NT2/D1 (cell line): ENCODE data around the gene IFI27L1.

ENCODE experiments used
- DNase-seq: peaks from one replicate; pipeline ENCODE4 v3.0.0-alpha.2; 2011; ENCODE audit warnings: low read depth, low spot score
- H3K27me3 ChIP-seq: 2 replicates; pipeline ENCODE4 v1.6.0; 2011; ENCODE audit warnings: mild to moderate bottlenecking; ENCODE audit not compliant: insufficient read length, insufficient read depth
- H3K36me3 ChIP-seq: 2 replicates; pipeline ENCODE4 v1.6.1; 2011; ENCODE audit warnings: mild to moderate bottlenecking, low read length, mixed read lengths; ENCODE audit not compliant: insufficient read depth, insufficient read length
- H3K4me1 ChIP-seq: 2 replicates; pipeline ENCODE4 v1.5.1; 2011; ENCODE audit not compliant: insufficient read depth, insufficient read length
- H3K4me3 ChIP-seq: 2 replicates; pipeline ENCODE4 v1.5.1; 2011; ENCODE audit warnings: low read depth; ENCODE audit not compliant: insufficient read length
- H3K9ac ChIP-seq: 2 replicates; pipeline ENCODE4 v1.6.0; 2011; ENCODE audit warnings: low read depth; ENCODE audit not compliant: insufficient read length
- H3K9me3 ChIP-seq: 2 replicates; pipeline ENCODE4 v1.5.1; 2011; ENCODE audit warnings: mild to moderate bottlenecking, low read length; ENCODE audit not compliant: insufficient read depth
- SUZ12 ChIP-seq: IDR thresholded peaks from 2 replicates; pipeline ENCODE4 v1.6.1; 2011; ENCODE audit not compliant: insufficient read length, insufficient read depth; ENCODE audit errors: extremely low read depth
- YY1 ChIP-seq: IDR thresholded peaks from 2 replicates; pipeline ENCODE4 v1.6.1; 2011; ENCODE audit not compliant: insufficient read length, insufficient read depth
- ZNF274 ChIP-seq: IDR thresholded peaks from 2 replicates; pipeline ENCODE4 v1.6.1; 2011; ENCODE audit warnings: mild to moderate bottlenecking, low read depth, low read length

Gene IFI27L1

GRCh38 chr14:94048691-94049624 is 32.2 kb upstream of the IFI27L1 start:
- TF ChIP-seq SUZ12 (no peak), ZNF274 (no peak), YY1 (no peak)
- no peaks in the 10 kb centered on the region for H3K4me1 ChIP-seq
- H3K9ac ChIP-seq: no peak overlapping the region
- no peak overlapping the region for H3K4me3 ChIP-seq
- H3K27me3 ChIP-seq: no peaks in the 10 kb centered on the region
- H3K9me3 ChIP-seq: no peaks in the 10 kb centered on the region
- peaks cover 89% of the 10 kb centered on the region for H3K36me3 ChIP-seq
- DNase-seq: no peak

- H3K9ac ChIP-seq: no peak overlapping the region
- H3K4me3 ChIP-seq: no peak overlapping the region
- peaks cover 89% of the 10 kb centered on the region for H3K36me3 ChIP-seq
- no peaks in the 10 kb centered on the region for H3K9me3 ChIP-seq
- TF ChIP-seq ZNF274 (no peak), SUZ12 (no peak), YY1 (no peak)
- no peaks in the 10 kb centered on the region for H3K4me1 ChIP-seq
- no peak for DNase-seq
- H3K27me3 ChIP-seq: no peaks in the 10 kb centered on the region
These were observed 31.5 kb upstream of the IFI27L1 start for GRCh38 chr14:94049625-94050023.

- Histone ChIP-seq H3K36me3 (peaks cover 89% of the 10 kb centered on the region), H3K9ac (no peak overlapping the region), H3K4me1 (no peaks in the 10 kb centered on the region), H3K9me3 (no peaks in the 10 kb centered on the region), H3K4me3 (no peak overlapping the region), H3K27me3 (no peaks in the 10 kb centered on the region)
- TF ChIP-seq ZNF274: no peak
- TF ChIP-seq YY1: no peak
- TF ChIP-seq SUZ12: no peak
- no peak for DNase-seq
These were observed 30.8 kb upstream of the IFI27L1 start for GRCh38 chr14:94050231-94050880.

- Histone ChIP-seq H3K4me3 (no peak overlapping the region), H3K9ac (no peak overlapping the region), H3K27me3 (no peaks in the 10 kb centered on the region), H3K4me1 (no peaks in the 10 kb centered on the region), H3K36me3 (peaks cover 91% of the 10 kb centered on the region), H3K9me3 (no peaks in the 10 kb centered on the region)
- DNase-seq: no peak
- TF ChIP-seq SUZ12 (no peak), YY1 (no peak), ZNF274 (no peak)
These were observed 30.0 kb upstream of the IFI27L1 start for GRCh38 chr14:94051115-94051514.

GRCh38 chr14:94051779-94052178 is 29.3 kb upstream of the IFI27L1 start:
- Histone ChIP-seq H3K4me1 (no peaks in the 10 kb centered on the region), H3K27me3 (no peaks in the 10 kb centered on the region), H3K9me3 (no peaks in the 10 kb centered on the region), H3K9ac (no peak overlapping the region), H3K4me3 (no peak overlapping the region), H3K36me3 (peaks cover 91% of the 10 kb centered on the region)
- TF ChIP-seq YY1 (no peak), ZNF274 (no peak), SUZ12 (no peak)
- DNase-seq: no peak

GRCh38 chr14:94052199-94052598 is 28.9 kb upstream of the IFI27L1 start:
- Histone ChIP-seq H3K4me1 (no peaks in the 10 kb centered on the region), H3K36me3 (peaks cover 91% of the 10 kb centered on the region), H3K27me3 (no peaks in the 10 kb centered on the region), H3K4me3 (no peak overlapping the region), H3K9me3 (no peaks in the 10 kb centered on the region), H3K9ac (no peak overlapping the region)
- TF ChIP-seq SUZ12 (no peak), YY1 (no peak), ZNF274 (no peak)
- DNase-seq: no peak

- Histone ChIP-seq H3K9me3 (no peaks in the 10 kb centered on the region), H3K27me3 (no peaks in the 10 kb centered on the region), H3K9ac (no peak overlapping the region), H3K36me3 (peaks cover 92% of the 10 kb centered on the region), H3K4me3 (no peak overlapping the region), H3K4me1 (no peaks in the 10 kb centered on the region)
- TF ChIP-seq ZNF274 (no peak), SUZ12 (no peak), YY1 (no peak)
- no peak for DNase-seq
These were observed 28.4 kb upstream of the IFI27L1 start for GRCh38 chr14:94052662-94053061.
